Activated CD4-positive, alpha-beta T cell treated with anti-CD3 and anti-CD28 coated beads, Interleukin-2, amount 10 ng/mL, durations not matched to agents 24 days and 14 days (primary cell): ENCODE data around the gene TMEM106C. TPM values are rescaled to one million over a fixed set of nuclear protein-coding genes. Genes with fewer than 3 reads are reported as not detected.

Source experiments
- DNase-seq: peaks from one replicate; pipeline ENCODE4 v3.0.0; 2022
- H3K27ac Mint-ChIP-seq: one replicate; pipeline ENCODE4 v1.8.0; 2022; ENCODE audit warnings: mild to moderate bottlenecking, mixed read lengths
- H3K27me3 Mint-ChIP-seq: one replicate; pipeline ENCODE4 v1.8.0; 2022; ENCODE audit warnings: mixed read lengths
- H3K36me3 Mint-ChIP-seq: one replicate; pipeline ENCODE4 v1.8.0; 2022; ENCODE audit warnings: low read depth, mild to moderate bottlenecking, mixed read lengths
- H3K4me1 Mint-ChIP-seq: one replicate; pipeline ENCODE4 v1.8.0; 2021; ENCODE audit warnings: mixed read lengths
- H3K4me3 Mint-ChIP-seq: one replicate; pipeline ENCODE4 v1.8.0; 2022; ENCODE audit warnings: mild to moderate bottlenecking, moderate library complexity, mixed read lengths
- H3K9me3 Mint-ChIP-seq: one replicate; pipeline ENCODE4 v1.8.0; 2021; ENCODE audit warnings: mixed read lengths
- intact Hi-C: fragments of 100-400 bp; cut with micrococcal nuclease; formaldehyde crosslinking; loops from one replicate; pipeline ENCODE4 v1.15.1; 2023
- total RNA-seq: library from RNA; stranded (reverse); gene quantifications from 2 replicates; pipeline ENCODE4 v1.2.3, GENCODE V29; 2022

The TMEM106C gene, protein sequence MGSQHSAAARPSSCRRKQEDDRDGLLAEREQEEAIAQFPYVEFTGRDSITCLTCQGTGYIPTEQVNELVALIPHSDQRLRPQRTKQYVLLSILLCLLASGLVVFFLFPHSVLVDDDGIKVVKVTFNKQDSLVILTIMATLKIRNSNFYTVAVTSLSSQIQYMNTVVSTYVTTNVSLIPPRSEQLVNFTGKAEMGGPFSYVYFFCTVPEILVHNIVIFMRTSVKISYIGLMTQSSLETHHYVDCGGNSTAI
- total RNA-seq = 155 and 162 TPM in 2 replicates

DNA sequence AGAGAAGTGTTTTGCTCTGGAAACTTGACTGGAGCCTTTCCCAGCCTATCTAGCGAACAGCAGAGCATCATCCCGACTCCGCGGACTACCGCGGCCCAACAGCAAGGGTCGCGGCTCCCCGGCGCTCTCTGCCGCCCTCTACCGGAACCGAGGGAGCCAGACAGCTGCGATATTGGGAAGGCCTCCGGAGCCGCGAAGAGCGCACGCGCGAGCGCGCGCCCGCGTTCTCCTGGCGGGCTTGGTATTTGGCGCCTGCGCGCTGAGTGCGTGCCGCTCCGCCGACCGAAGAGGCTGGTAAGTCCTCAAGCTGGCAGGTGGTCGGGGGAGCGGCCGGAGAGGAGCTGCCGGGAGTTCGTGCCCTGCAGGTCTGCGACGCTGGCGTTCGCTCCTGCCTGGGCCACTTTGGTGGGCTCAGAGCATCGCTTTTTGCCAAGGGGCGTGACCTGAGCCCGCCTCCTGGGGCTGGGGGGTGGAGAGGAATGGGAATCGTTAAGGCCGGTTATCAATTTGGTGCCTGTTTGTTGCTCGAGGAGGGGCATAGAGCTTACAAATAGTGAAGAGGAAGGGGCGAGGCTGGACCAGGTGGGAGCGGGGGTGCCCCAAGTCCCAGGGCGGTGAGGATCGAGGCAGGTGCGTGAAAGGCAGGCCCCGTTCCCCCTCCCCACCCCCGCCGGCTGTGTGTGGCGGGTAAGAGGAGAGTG lies at the start of gene TMEM106C:
TSS of gene TMEM106C (plus strand) at position 257 of the 701 bp plus-strand sequence. CDS start 641 bp downstream, outside the sequence.
- peak; percentile 98 for DNase-seq
- Mint-ChIP-seq H3K9me3 (peaks cover 7% of the 10 kb centered on the region), H3K4me1 (peaks cover 33% of the 10 kb centered on the region), H3K4me3 (peak within 1 kb of the TSS; percentile 100), H3K27me3 (peaks cover 29% of the 10 kb centered on the region), H3K27ac (peak within 1 kb of the TSS; percentile 90), H3K36me3 (peaks cover 36% of the 10 kb centered on the region)
- intact Hi-C loops = loop anchor here (1.0 to 10.0 kb wide), 5 partner anchors 58 to 249 kb away; partner anchors contain the start of gene ASB8

DNA sequence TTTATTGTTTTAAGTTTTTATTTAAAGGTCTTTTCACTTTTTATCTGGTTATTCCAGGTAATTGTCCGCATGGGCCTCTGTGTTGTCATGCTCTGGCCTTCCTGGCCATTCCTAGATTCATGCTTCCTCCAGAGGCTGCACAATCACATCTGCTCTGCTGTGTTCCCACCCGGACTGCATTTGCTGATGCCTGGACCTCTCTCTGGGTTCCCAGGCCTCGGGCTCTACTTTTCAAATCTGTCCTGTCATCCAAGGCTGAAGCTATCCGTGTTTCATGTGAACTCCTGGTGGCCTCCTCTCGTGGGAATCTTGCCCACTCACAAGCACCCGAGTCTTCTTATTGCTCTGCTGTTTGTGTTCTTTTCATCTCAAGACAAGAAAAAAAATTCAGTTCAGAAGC lies 42.5 kb upstream of the TMEM106C start:
- Mint-ChIP-seq H3K9me3 (no peaks in the 10 kb centered on the region), H3K4me1 (no peaks in the 10 kb centered on the region), H3K27me3 (peaks cover 43% of the 10 kb centered on the region), H3K4me3 (no peak overlapping the region), H3K36me3 (no peaks in the 10 kb centered on the region), H3K27ac (no peak overlapping the region)
- intact Hi-C loops = no loop called here
- DNase-seq = no peak

DNA sequence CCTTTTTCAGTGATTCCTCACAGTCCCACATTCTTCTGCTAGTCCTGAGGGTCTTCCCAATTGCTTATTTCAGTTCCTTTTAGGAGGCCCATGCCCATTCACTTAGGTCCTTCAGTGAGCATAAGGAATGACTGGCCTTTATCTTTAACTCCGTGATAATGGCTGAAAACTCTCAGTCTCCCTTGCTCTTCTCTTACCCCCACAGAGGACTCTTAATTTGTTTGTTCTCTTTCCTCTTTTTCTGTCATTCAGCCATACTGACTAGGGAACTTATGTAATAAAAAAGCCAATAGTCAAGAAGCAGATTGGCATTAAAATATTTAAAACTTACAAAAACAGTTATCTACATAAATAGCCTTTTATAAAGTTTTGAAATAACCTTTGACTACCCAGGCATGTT lies 41.5 kb upstream of the TMEM106C start:
- H3K36me3 Mint-ChIP-seq = no peaks in the 10 kb centered on the region
- H3K4me3 Mint-ChIP-seq = no peak overlapping the region
- no peaks in the 10 kb centered on the region for H3K9me3 Mint-ChIP-seq
- H3K27ac Mint-ChIP-seq = no peak overlapping the region
- no peaks in the 10 kb centered on the region for H3K4me1 Mint-ChIP-seq
- peaks cover 34% of the 10 kb centered on the region for H3K27me3 Mint-ChIP-seq
- intact Hi-C loops = no loop called here
- DNase-seq = no peak

DNA sequence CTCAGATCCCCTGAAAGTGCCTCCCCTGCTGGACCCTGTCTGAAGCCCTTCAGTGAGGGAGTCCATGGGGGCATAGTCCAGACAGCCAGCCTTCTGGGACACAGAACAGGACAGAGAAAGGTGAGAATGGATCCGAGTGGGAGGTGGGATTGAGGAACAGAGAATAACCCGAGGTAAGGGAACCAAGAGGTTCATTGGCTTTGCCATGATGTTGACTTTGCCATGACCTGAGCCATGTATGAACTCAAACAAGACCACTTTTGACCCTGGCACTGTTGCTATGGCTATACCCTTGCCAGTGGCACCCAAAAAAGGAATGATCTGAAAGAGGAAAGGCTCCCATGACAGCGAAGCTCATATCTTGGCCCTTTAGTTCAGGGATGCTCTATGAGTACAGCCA lies 36.0 kb upstream of the TMEM106C start:
- Mint-ChIP-seq H3K27me3 (peaks cover 34% of the 10 kb centered on the region), H3K36me3 (no peaks in the 10 kb centered on the region), H3K27ac (no peak overlapping the region), H3K9me3 (no peaks in the 10 kb centered on the region), H3K4me1 (no peaks in the 10 kb centered on the region), H3K4me3 (no peak overlapping the region)
- intact Hi-C loops = no loop called here
- DNase-seq = no peak

DNA sequence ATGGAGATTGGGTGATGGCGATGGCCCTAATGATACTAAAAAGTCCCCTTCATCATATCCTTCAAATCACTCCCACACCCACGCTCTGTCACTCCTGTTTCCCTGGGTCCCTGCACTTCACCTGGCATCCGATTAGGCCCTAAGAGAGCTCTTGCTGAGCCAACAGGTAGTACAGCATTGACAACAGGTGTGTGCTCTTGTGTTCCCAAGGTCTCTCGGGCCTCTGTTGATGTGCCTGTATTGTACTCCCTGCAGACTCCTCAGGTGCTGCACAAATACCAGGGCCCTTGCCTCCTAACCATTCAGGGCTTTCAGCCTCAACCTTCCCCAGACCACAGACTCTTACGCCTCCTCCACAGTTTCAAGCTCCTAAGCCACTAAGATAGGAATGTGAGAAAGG lies 32.8 kb upstream of the TMEM106C start:
- Mint-ChIP-seq H3K36me3 (no peaks in the 10 kb centered on the region), H3K9me3 (no peaks in the 10 kb centered on the region), H3K4me3 (no peak overlapping the region), H3K27me3 (peaks cover 24% of the 10 kb centered on the region), H3K4me1 (no peaks in the 10 kb centered on the region), H3K27ac (no peak overlapping the region)
- no peak for DNase-seq
- intact Hi-C loops = no loop called here

DNA sequence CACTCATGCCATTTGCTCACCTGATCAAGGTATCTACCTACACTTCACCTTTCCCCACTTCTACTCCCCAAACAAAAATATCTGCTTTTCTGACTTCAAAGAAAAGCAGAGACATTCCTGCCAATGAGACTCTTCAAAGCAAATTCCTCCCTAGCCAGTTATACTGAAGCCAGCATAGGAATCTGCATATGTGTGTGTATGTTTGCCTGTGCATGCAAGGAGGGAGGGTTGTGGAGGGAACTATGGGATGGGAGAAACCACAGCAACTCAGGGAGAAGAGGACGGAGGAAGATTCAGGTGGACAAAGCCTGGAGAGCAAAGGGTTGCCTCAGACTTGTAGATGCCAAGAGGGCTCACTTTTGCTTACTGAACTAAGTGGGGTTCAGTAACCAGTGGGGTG lies 32.2 kb upstream of the TMEM106C start:
- DNase-seq = no peak
- Mint-ChIP-seq H3K27ac (no peak overlapping the region), H3K4me3 (no peak overlapping the region), H3K4me1 (no peaks in the 10 kb centered on the region), H3K36me3 (no peaks in the 10 kb centered on the region), H3K27me3 (peaks cover 28% of the 10 kb centered on the region), H3K9me3 (no peaks in the 10 kb centered on the region)
- intact Hi-C loops = no loop called here

DNA sequence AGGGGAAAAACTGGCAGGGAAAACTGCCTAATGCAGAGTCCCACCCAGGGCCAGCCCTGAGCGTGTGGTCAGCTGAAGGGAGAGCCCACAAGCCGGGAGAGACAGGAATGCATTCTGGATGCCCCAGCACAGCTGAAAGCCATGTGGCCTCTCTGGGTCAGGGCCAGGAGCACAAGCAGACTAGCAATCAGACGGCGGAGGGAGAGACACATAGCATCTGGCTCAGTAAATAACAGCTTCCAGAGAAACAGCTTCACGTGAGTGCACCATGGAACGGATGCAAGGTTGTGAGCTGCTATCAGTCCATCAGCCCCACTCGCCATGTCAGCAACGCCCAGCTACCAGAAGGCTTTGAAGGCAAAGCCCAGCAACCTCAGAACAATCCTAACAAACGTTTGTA lies 28.2 kb upstream of the TMEM106C start:
- H3K27me3 Mint-ChIP-seq = peaks cover 22% of the 10 kb centered on the region
- no peaks in the 10 kb centered on the region for H3K9me3 Mint-ChIP-seq
- H3K4me1 Mint-ChIP-seq = no peaks in the 10 kb centered on the region
- H3K36me3 Mint-ChIP-seq = no peaks in the 10 kb centered on the region
- no peak overlapping the region for H3K27ac Mint-ChIP-seq
- no peak overlapping the region for H3K4me3 Mint-ChIP-seq
- no peak for DNase-seq
- intact Hi-C loops = no loop called here

DNA sequence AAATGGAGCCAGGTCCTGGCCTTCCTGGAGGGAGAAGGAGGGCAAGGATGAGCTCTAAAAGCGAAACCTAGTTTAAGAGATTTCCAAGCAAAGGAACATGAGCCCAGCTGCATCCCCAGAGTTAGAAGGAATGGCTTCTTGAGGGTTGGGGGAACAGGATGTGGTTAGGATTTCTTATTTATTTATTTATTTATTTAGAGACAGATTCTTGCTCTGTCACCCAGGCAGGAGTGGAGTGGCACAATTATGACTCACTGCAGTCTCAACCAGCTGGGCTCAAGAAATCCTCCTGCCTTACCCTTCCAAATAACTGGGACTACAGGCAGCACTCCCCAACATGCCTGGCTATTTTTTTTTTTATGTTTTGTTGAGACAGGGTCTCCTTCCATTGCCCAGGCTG lies 25.3 kb upstream of the TMEM106C start:
- intact Hi-C loops = no loop called here
- H3K4me1 Mint-ChIP-seq = no peaks in the 10 kb centered on the region
- no peak for DNase-seq
- peaks cover 26% of the 10 kb centered on the region for H3K27me3 Mint-ChIP-seq
- H3K36me3 Mint-ChIP-seq = no peaks in the 10 kb centered on the region
- H3K9me3 Mint-ChIP-seq = no peaks in the 10 kb centered on the region
- no peak overlapping the region for H3K4me3 Mint-ChIP-seq
- H3K27ac Mint-ChIP-seq = no peak overlapping the region

DNA sequence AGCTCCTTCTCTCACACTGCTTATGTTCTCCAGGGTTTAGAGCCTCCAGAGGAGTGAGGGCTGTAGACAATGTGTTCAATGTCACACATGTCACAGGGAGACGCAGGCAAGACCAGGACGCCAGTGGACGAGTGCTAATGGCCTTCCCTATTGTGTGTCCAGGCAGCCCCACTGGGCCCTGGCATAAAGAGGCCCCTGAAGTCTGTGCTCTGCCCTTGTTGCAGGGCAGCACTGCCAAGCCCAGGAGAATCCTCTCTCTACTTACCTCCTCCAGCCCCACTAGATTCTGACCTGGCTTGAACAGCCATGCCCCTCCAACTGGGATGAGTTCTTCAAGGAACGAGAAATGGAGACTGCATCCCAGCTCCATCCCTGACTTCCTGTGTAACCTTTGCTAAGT lies 24.8 kb upstream of the TMEM106C start:
- intact Hi-C loops = no loop called here
- no peaks in the 10 kb centered on the region for H3K36me3 Mint-ChIP-seq
- H3K4me1 Mint-ChIP-seq = no peaks in the 10 kb centered on the region
- no peaks in the 10 kb centered on the region for H3K9me3 Mint-ChIP-seq
- peaks cover 29% of the 10 kb centered on the region for H3K27me3 Mint-ChIP-seq
- no peak overlapping the region for H3K27ac Mint-ChIP-seq
- no peak overlapping the region for H3K4me3 Mint-ChIP-seq
- no peak for DNase-seq

DNA sequence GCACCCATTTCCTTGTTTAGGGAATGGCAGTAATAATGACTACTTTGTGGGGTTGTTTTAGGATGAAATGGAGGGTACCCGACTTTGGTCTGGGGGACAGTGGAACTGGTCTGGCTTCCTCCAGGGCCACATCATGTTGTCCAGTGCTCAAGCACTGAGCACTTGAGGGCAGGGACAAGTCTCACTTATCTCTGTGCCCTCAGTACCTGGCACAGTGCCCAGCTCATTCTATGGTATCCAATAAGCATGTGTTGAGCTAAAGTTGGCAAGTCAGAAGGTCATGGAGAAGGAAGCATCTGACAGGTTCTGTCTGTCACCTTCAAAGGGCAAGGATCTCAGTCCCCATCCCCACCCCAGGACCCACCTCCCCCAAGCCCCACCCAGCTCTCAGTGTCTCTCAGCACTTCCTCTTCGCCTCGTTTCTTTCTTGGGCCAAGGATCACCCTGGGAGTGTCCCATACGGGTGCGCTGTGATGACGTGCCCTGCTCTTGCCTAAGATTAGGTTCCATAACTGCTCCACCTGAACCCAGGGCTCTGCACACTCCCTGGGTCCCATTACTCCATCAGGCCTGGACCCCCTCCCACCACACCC lies 24.3 kb upstream of the TMEM106C start:
- Mint-ChIP-seq H3K9me3 (no peaks in the 10 kb centered on the region), H3K27me3 (peaks cover 32% of the 10 kb centered on the region), H3K4me3 (no peak overlapping the region), H3K27ac (no peak overlapping the region), H3K36me3 (no peaks in the 10 kb centered on the region), H3K4me1 (no peaks in the 10 kb centered on the region)
- intact Hi-C loops = no loop called here
- no peak for DNase-seq

DNA sequence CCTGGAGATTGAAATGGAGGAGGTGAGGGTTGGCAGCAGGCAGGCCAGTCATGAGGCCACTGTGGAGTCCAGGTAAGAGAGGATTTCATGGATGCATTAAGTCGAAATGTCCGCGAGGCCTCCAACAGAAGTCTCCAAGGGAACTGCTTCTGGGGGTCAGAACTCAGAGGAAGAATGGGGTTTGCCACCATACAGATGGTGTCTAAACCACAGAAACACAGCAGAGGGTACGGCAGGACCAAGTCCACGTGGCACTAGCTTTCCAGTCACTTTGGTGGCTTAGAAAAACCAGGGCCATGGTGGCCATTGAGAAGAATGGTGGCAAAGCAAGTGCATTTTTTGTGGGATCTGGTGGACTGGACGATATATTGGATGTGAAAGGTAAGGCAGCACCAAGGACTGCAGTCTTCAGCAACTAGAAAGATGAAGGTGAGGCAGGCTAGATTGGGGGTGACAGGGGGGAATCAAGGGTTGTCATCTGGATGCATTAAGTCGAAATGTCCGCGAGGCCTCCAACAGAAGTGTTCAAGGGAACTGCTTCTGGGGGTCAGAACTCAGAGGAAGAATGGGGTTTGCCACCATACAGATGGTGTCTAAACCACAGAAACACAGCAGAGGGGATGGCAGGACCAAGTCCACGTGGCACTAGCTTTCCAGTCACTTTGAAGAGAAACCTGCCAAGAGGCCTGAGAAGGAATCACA lies 22.5 kb upstream of the TMEM106C start:
- DNase-seq = no peak
- H3K4me1 Mint-ChIP-seq = no peaks in the 10 kb centered on the region
- no peak overlapping the region for H3K27ac Mint-ChIP-seq
- H3K4me3 Mint-ChIP-seq = no peak overlapping the region
- no peaks in the 10 kb centered on the region for H3K36me3 Mint-ChIP-seq
- intact Hi-C loops = no loop called here
- peaks cover 26% of the 10 kb centered on the region for H3K27me3 Mint-ChIP-seq
- H3K9me3 Mint-ChIP-seq = no peaks in the 10 kb centered on the region

DNA sequence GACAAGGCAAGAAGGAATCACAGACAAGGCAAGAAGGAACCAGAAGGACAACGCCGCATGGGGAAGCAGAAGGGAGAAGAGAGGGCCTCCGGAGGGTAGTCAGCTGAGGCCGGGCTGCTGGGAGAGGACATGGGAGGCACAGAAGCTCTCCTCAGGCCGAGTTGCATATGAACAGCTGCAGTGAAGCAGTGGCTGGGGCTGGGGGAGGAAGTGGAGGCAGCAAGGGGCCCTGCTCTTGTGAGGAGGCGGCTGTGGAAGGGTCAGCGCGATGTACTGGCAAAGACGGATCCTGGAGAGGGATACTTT lies 22.0 kb upstream of the TMEM106C start:
- H3K9me3 Mint-ChIP-seq = no peaks in the 10 kb centered on the region
- no peak for DNase-seq
- no peaks in the 10 kb centered on the region for H3K4me1 Mint-ChIP-seq
- intact Hi-C loops = no loop called here
- H3K27me3 Mint-ChIP-seq = peaks cover 23% of the 10 kb centered on the region
- H3K27ac Mint-ChIP-seq = no peak overlapping the region
- no peaks in the 10 kb centered on the region for H3K36me3 Mint-ChIP-seq
- H3K4me3 Mint-ChIP-seq = no peak overlapping the region

DNA sequence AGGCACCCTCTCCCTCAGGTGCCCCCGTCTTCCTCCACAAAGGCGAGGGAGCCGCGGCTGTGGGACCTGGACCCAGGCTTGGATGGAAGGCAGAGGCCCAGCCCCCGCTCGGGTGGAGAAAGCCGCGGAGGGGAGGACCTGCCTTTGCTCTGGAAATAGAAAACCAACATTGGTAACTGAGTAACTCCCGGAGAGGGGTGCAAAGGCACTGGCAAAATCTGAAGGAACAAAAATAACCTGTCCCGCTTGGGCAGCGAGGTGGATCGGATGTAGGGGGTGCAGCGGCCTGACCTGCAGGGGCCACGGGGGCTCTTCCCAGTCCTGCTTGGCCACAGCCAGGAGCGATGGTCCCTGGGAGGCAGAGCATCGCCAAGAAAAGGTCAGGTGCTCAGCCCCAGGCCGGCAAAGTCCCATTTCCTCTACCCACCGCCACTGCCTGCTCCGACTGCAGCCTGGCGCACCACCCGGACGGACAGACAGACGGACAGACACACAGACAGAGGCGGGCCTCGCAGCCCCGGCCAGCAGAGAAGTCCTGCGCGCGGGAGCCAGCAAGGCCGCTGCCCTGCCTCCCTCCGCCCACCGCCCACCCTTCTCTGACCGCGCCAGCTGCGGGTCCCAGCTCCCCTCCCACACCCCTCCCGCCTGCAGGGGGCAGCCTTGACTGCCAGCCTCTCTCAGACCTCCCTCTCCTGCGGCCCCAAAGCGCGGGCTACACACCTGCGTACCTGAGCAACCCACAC lies 21.4 kb upstream of the TMEM106C start:
- Mint-ChIP-seq H3K4me1 (peaks cover 3% of the 10 kb centered on the region), H3K36me3 (no peaks in the 10 kb centered on the region), H3K9me3 (no peaks in the 10 kb centered on the region), H3K27me3 (peaks cover 23% of the 10 kb centered on the region), H3K27ac (no peak overlapping the region), H3K4me3 (no peak overlapping the region)
- intact Hi-C loops = no loop called here
- DNase-seq = peak; percentile 80
